ENCODE measurements around the gene TNFRSF8. TPM values are rescaled to one million over a fixed set of nuclear protein-coding genes. Genes with fewer than 3 reads are reported as not detected.

The TNFRSF8 gene
- polyA plus RNA-seq, 6 donors from 2014 or later = not detected

GRCh38 chr1:12076425-12077005 lies 13.4 kb downstream of the TNFRSF8 start:
- DNase-seq = no peak
- Mint-ChIP-seq H3K9me3 (peaks cover 0 to 3% (median 0%) of the 10 kb centered on the region in 7 donors), H3K4me3 (no peak overlapping the region), H3K27ac (peak overlapping the region in 1 of 6 donors; percentile 26), H3K4me1 (peaks cover 7 to 15% (median 14%) of the 10 kb centered on the region in 3 donors), H3K27me3 (peaks cover 7 to 21% (median 10%) of the 10 kb centered on the region in 3 donors), H3K36me3 (peaks cover 0 to under 1% of the 10 kb centered on the region in 2 donors)
- no peak for ATAC-seq (ENCODE audit: low read depth in 2 of 2)

GRCh38 chr1:12078575-12078937 lies 15.5 kb downstream of the TNFRSF8 start:
- peak overlapping the region in 3 of 8 donors; percentile 10 to 45 (median 24) for H3K4me3 Mint-ChIP-seq
- peak overlapping the region in 1 of 6 donors; percentile 78 for H3K27ac Mint-ChIP-seq
- H3K27me3 Mint-ChIP-seq = peaks cover 7 to 21% (median 10%) of the 10 kb centered on the region in 3 donors
- ATAC-seq (ENCODE audit: low read depth in 2 of 2) (no peak), DNase-seq (no peak)
- H3K9me3 Mint-ChIP-seq = peaks cover 5 to 18% (median 13%) of the 10 kb centered on the region in 7 donors
- H3K36me3 Mint-ChIP-seq = peaks cover 8 to 13% of the 10 kb centered on the region in 2 donors
- H3K4me1 Mint-ChIP-seq = peaks cover 19 to 25% (median 22%) of the 10 kb centered on the region in 3 donors

GRCh38 chr1:12078938-12079861 lies 16.1 kb downstream of the TNFRSF8 start:
- H3K4me3 Mint-ChIP-seq = peak overlapping the region in 2 of 8 donors; percentile 56 to 72

GRCh38 chr1:12080156-12080555 lies 17.1 kb downstream of the TNFRSF8 start:
- Mint-ChIP-seq H3K36me3 (peaks cover 8 to 13% of the 10 kb centered on the region in 2 donors), H3K4me3 (no peak overlapping the region), H3K27ac (peak overlapping the region in 1 of 6 donors; percentile 34), H3K9me3 (peaks cover 5 to 22% (median 13%) of the 10 kb centered on the region in 7 donors), H3K27me3 (peaks cover 7 to 21% (median 10%) of the 10 kb centered on the region in 3 donors), H3K4me1 (peaks cover 19 to 25% (median 22%) of the 10 kb centered on the region in 3 donors)
- DNase-seq = no peak
- no peak for ATAC-seq (ENCODE audit: low read depth in 2 of 2)

More at GRCh38 chr1:12078938-12079861, 16.1 kb downstream of the TNFRSF8 start:
- peak; percentile 23 for DNase-seq
- Mint-ChIP-seq H3K36me3 (peaks cover 8 to 13% of the 10 kb centered on the region in 2 donors), H3K27me3 (peaks cover 7 to 21% (median 10%) of the 10 kb centered on the region in 3 donors), H3K4me1 (peaks cover 19 to 25% (median 22%) of the 10 kb centered on the region in 3 donors), H3K9me3 (peaks cover 5 to 22% (median 13%) of the 10 kb centered on the region in 7 donors), H3K27ac (peak overlapping the region in 3 of 6 donors; percentile 19 to 85 (median 80))
- peak; percentile 51 to 64 for ATAC-seq (ENCODE audit: low read depth in 2 of 2)

GRCh38 chr1:12080773-12081556 lies 17.9 kb downstream of the TNFRSF8 start:
- Mint-ChIP-seq H3K27ac (peak overlapping the region in 3 of 6 donors; percentile 27 to 70 (median 63)), H3K36me3 (peaks cover 8 to 13% of the 10 kb centered on the region in 2 donors), H3K4me1 (peaks cover 19 to 25% (median 22%) of the 10 kb centered on the region in 3 donors), H3K27me3 (peaks cover 7 to 21% (median 10%) of the 10 kb centered on the region in 3 donors), H3K4me3 (peak overlapping the region in 4 of 8 donors; percentile 59 to 84 (median 62)), H3K9me3 (peaks cover 5 to 22% (median 13%) of the 10 kb centered on the region in 7 donors)
- DNase-seq (no peak), ATAC-seq (ENCODE audit: low read depth in 2 of 2) (no peak)

GRCh38 chr1:12081648-12082396 lies 18.7 kb downstream of the TNFRSF8 start:
- Mint-ChIP-seq H3K27me3 (peaks cover 7 to 15% (median 10%) of the 10 kb centered on the region in 3 donors), H3K4me1 (peaks cover 19 to 25% (median 24%) of the 10 kb centered on the region in 3 donors), H3K9me3 (peaks cover 8 to 29% (median 14%) of the 10 kb centered on the region in 7 donors), H3K27ac (peak overlapping the region in 4 of 6 donors; percentile 27 to 89 (median 74)), H3K4me3 (peak overlapping the region in 7 of 8 donors; percentile 48 to 84 (median 65)), H3K36me3 (peaks cover 8 to 13% of the 10 kb centered on the region in 2 donors)
- DNase-seq (no peak), ATAC-seq (ENCODE audit: low read depth in 2 of 2) (peak in 1 of 2 donors; percentile 46)

GRCh38 chr1:12082988-12083387 lies 19.9 kb downstream of the TNFRSF8 start:
- Mint-ChIP-seq H3K27ac (peak overlapping the region in 1 of 6 donors; percentile 60), H3K4me1 (peaks cover 24 to 29% (median 26%) of the 10 kb centered on the region in 3 donors), H3K9me3 (peaks cover 9 to 33% (median 19%) of the 10 kb centered on the region in 7 donors), H3K4me3 (no peak overlapping the region), H3K27me3 (peaks cover 0 to 3% (median 2%) of the 10 kb centered on the region in 3 donors), H3K36me3 (peaks cover 8 to 13% of the 10 kb centered on the region in 2 donors)
- ATAC-seq (ENCODE audit: low read depth in 2 of 2) = no peak
- no peak for DNase-seq

GRCh38 chr1:12083766-12084165 lies 20.7 kb downstream of the TNFRSF8 start:
- Mint-ChIP-seq H3K36me3 (peaks cover 8 to 13% of the 10 kb centered on the region in 2 donors), H3K9me3 (peaks cover 9 to 33% (median 19%) of the 10 kb centered on the region in 7 donors), H3K4me3 (no peak overlapping the region), H3K27me3 (no peaks in the 10 kb centered on the region), H3K27ac (peak overlapping the region in 2 of 6 donors; percentile 11 to 87), H3K4me1 (peaks cover 29 to 36% (median 34%) of the 10 kb centered on the region in 3 donors)
- DNase-seq (no peak), ATAC-seq (ENCODE audit: low read depth in 2 of 2) (no peak)

- Mint-ChIP-seq H3K9me3 (peaks cover 9 to 33% (median 19%) of the 10 kb centered on the region in 7 donors), H3K27ac (peak overlapping the region in 3 of 6 donors; percentile 15 to 69 (median 20)), H3K4me1 (peaks cover 42 to 49% (median 44%) of the 10 kb centered on the region in 3 donors), H3K4me3 (peak overlapping the region in 3 of 8 donors; percentile 29 to 44 (median 42)), H3K27me3 (no peaks in the 10 kb centered on the region), H3K36me3 (peaks cover 8 to 13% of the 10 kb centered on the region in 2 donors)
- ATAC-seq (ENCODE audit: low read depth in 2 of 2) (no peak), DNase-seq (no peak)
These were observed 22.6 kb downstream of the TNFRSF8 start for GRCh38 chr1:12085643-12086260.

GRCh38 chr1:12087797-12088314 lies 24.8 kb downstream of the TNFRSF8 start:
- H3K4me3 Mint-ChIP-seq = peak overlapping the region; percentile 12 to 86 (median 71)
- peaks cover 0 to 3% of the 10 kb centered on the region in 2 donors for H3K36me3 Mint-ChIP-seq

GRCh38 chr1:12088607-12089006 lies 25.5 kb downstream of the TNFRSF8 start:
- Mint-ChIP-seq H3K9me3 (peaks cover 4 to 15% (median 4%) of the 10 kb centered on the region in 7 donors), H3K4me3 (peak overlapping the region in 7 of 8 donors; percentile 43 to 86 (median 73)), H3K36me3 (no peaks in the 10 kb centered on the region), H3K27ac (peak overlapping the region; percentile 42 to 91 (median 89)), H3K4me1 (peaks cover 27 to 38% (median 37%) of the 10 kb centered on the region in 3 donors), H3K27me3 (no peaks in the 10 kb centered on the region)
- DNase-seq = peak; percentile 12
- ATAC-seq (ENCODE audit: low read depth in 2 of 2) = peak; percentile 38 to 45

More at GRCh38 chr1:12087797-12088314, 24.8 kb downstream of the TNFRSF8 start:
- no peaks in the 10 kb centered on the region for H3K27me3 Mint-ChIP-seq
- H3K4me1 Mint-ChIP-seq = peaks cover 27 to 38% (median 37%) of the 10 kb centered on the region in 3 donors
- peak; percentile 81 to 88 for ATAC-seq (ENCODE audit: low read depth in 2 of 2)
- peaks cover 4 to 21% (median 6%) of the 10 kb centered on the region in 7 donors for H3K9me3 Mint-ChIP-seq
- DNase-seq = peak; percentile 23
- H3K27ac Mint-ChIP-seq = peak overlapping the region; percentile 80 to 91 (median 89)
